SK-N-SH (cell line): ENCODE results near the gene SUMO1. TPM values are rescaled to one million over a fixed set of nuclear protein-coding genes. Genes with fewer than 3 reads are reported as not detected.

Experiments
- CTCF ChIA-PET: fragments of 300-600, 350-600 bp; formaldehyde crosslinking; extraction: SDS; loops from one replicate; lab custom pipeline; 2021; lab: Yijun Ruan, JAX
- POLR2A ChIA-PET: fragments of 350-600 bp; sonication (Branson Sonifier 250); formaldehyde crosslinking; extraction: SDS; loops from one replicate; lab custom pipeline; 2020; ENCODE audit warnings: antibody characterized with exemption, inconsistent platforms; lab: Yijun Ruan, JAX
- DNase-seq: peaks from one replicate; pipeline ENCODE4 v3.0.0; 2012
- H2AFZ ChIP-seq: fragments of 200-600 bp; sonication (generic); 2 replicates; pipeline ENCODE4 v1.8.1; 2016; ENCODE audit warnings: antibody characterized with exemption, mild to moderate bottlenecking, low read depth
- H3F3A ChIP-seq: fragments of 200-600 bp; sonication (generic); replicated peaks from 2 replicates; pipeline ENCODE3; 2016; ENCODE audit warnings: antibody characterized with exemption, mild to moderate bottlenecking; ENCODE audit not compliant: insufficient read depth
- H3K27ac ChIP-seq, 2 experiments: fragments of 200-500 bp in 1 of 2; fragments of 200-600 bp in 1 of 2; sonication (Bioruptor generic) in 1 of 2; sonication (generic), shearing (Covaris generic) in 1 of 2; 2 replicates each; pipeline versions ENCODE4 v1.5.1 to v1.6.1; 2014 to 2016; ENCODE audit warnings: low read depth in 2 of 2, inconsistent platforms in 1 of 2, low read length in 1 of 2, mild to moderate bottlenecking in 1 of 2, mixed read lengths in 1 of 2
- H3K27me3 ChIP-seq: fragments of 200-600 bp; sonication (generic), shearing (Covaris generic); 2 replicates; pipeline ENCODE4 v1.6.1; 2016; ENCODE audit warnings: mixed run types; ENCODE audit not compliant: insufficient read depth
- H3K36me3 ChIP-seq, 2 experiments: fragments of 200-500 bp in 1 of 2; fragments of 200-600 bp in 1 of 2; sonication (Bioruptor generic) in 1 of 2; sonication (generic) in 1 of 2; replicated peaks in 1 of 2; 2 replicates each; pipeline versions ENCODE3 to v1.5.1; 2014 to 2016; ENCODE audit warnings: low read length in 1 of 2, mild to moderate bottlenecking in 1 of 2; ENCODE audit not compliant: insufficient read depth in 2 of 2, control insufficient read depth in 1 of 2
- H3K4me1 ChIP-seq, 2 experiments: fragments of 200-500 bp in 1 of 2; fragments of 200-600 bp in 1 of 2; sonication (Bioruptor generic) in 1 of 2; sonication (generic), shearing (Covaris generic) in 1 of 2; 2 replicates each; pipeline versions ENCODE4 v1.5.1 to v1.6.1; 2014 to 2016; ENCODE audit warnings: low read depth in 1 of 2, low read length in 1 of 2, mixed run types in 1 of 2; ENCODE audit not compliant: insufficient read depth in 2 of 2, control insufficient read depth in 1 of 2
- H3K4me2 ChIP-seq: fragments of 200-600 bp; sonication (generic), shearing (Covaris generic); 2 replicates; pipeline ENCODE4 v1.6.1; 2017; ENCODE audit warnings: mixed run types
- H3K4me3 ChIP-seq, 2 experiments: fragments of 200-500 bp in 1 of 2; fragments of 200-600 bp in 1 of 2; sonication (Bioruptor generic) in 1 of 2; sonication (generic), shearing (Covaris generic) in 1 of 2; 2 replicates each; pipeline versions ENCODE4 v1.5.1 to v1.8.1; 2014 to 2016; ENCODE audit warnings: low read depth in 2 of 2, inconsistent platforms in 1 of 2, low read length in 1 of 2, mild to moderate bottlenecking in 1 of 2, mixed read lengths in 1 of 2, moderate library complexity in 1 of 2
- H3K79me2 ChIP-seq: fragments of 200-600 bp; sonication (generic); 2 replicates; pipeline ENCODE4 v1.8.1; 2017; ENCODE audit warnings: mild to moderate bottlenecking; ENCODE audit not compliant: insufficient read depth
- H3K9ac ChIP-seq: fragments of 200-600 bp; sonication (generic); 2 replicates; pipeline ENCODE4 v1.6.1; 2017; ENCODE audit warnings: mixed run types
- H3K9me2 ChIP-seq: fragments of 200-600 bp; sonication (generic); 2 replicates; pipeline ENCODE4 v1.6.1; 2017; ENCODE audit warnings: mixed run types
- H3K9me3 ChIP-seq: fragments of 200-600 bp; sonication (generic); 2 replicates; pipeline ENCODE4 v1.6.1; 2017; ENCODE audit warnings: mixed run types, mild to moderate bottlenecking, moderate library complexity
- H4K20me1 ChIP-seq: fragments of 200-600 bp; sonication (generic); 2 replicates; pipeline ENCODE4 v1.6.1; 2017; ENCODE audit warnings: mild to moderate bottlenecking, mixed run types; ENCODE audit not compliant: insufficient read depth
- CHD2 ChIP-seq: fragments of 150-350 bp; IDR thresholded peaks from 2 replicates; pipeline ENCODE4 v1.6.1; 2018; ENCODE audit warnings: low read length; ENCODE audit not compliant: partially characterized antibody
- EP300 ChIP-seq, 2 experiments: IDR thresholded peaks; 2 replicates each; pipeline versions ENCODE4 v1.4.0 to v1.6.1; 2012; ENCODE audit warnings: borderline replicate concordance in 1 of 2, low read depth in 1 of 2, low read length in 1 of 2
- FOXJ3 ChIP-seq: sonication (generic); formaldehyde crosslinking; IDR thresholded peaks from 2 replicates; pipeline ENCODE4 v1.5.1; 2020; ENCODE audit warnings: mild to moderate bottlenecking, missing genetic modification reagents
- FOXM1 ChIP-seq: IDR thresholded peaks from 2 replicates; pipeline ENCODE4 v1.4.0; 2012; ENCODE audit warnings: low read depth, mild to moderate bottlenecking
- GATA2 ChIP-seq: sonication (generic); formaldehyde crosslinking; IDR thresholded peaks from 2 replicates; pipeline ENCODE4 v1.5.0; 2020; ENCODE audit warnings: mild to moderate bottlenecking, missing genetic modification reagents
- JUND ChIP-seq: IDR thresholded peaks from 2 replicates; pipeline ENCODE4 v1.4.0; 2012
- MXI1 ChIP-seq: IDR thresholded peaks from 2 replicates; pipeline ENCODE4 v1.6.1; 2012; ENCODE audit warnings: mild to moderate bottlenecking, low read depth, low read length, improper control_type of control experiment
- PBX3 ChIP-seq: IDR thresholded peaks from 2 replicates; pipeline ENCODE4; 2012
- POLR2AphosphoS5 ChIP-seq: IDR thresholded peaks from 2 replicates; pipeline ENCODE4 v1.6.1; 2012; ENCODE audit warnings: low read depth, low read length
- REST ChIP-seq: IDR thresholded peaks from 2 replicates; pipeline ENCODE4 v1.6.1; 2012; ENCODE audit warnings: mild to moderate bottlenecking, low read depth, low read length, moderate library complexity
- RFX5 ChIP-seq: IDR thresholded peaks from 2 replicates; pipeline ENCODE4 v1.6.1; 2012; ENCODE audit warnings: mild to moderate bottlenecking, improper control_type of control experiment, low read length
- SIN3A ChIP-seq: IDR thresholded peaks from 2 replicates; pipeline ENCODE4 v1.6.1; 2012; ENCODE audit warnings: low read depth, mild to moderate bottlenecking, low read length, moderate library complexity, borderline replicate concordance
- TEAD4 ChIP-seq: IDR thresholded peaks from 2 replicates; pipeline ENCODE4 v1.4.0; 2012; ENCODE audit warnings: mild to moderate bottlenecking, borderline replicate concordance; ENCODE audit not compliant: insufficient read depth
- USF2 ChIP-seq: fragments of 150-350 bp; IDR thresholded peaks from 2 replicates; pipeline ENCODE4 v1.6.1; 2017; ENCODE audit warnings: antibody characterized with exemption, low read length, low read depth, borderline replicate concordance
- WGBS: methylation state at CpG from one replicate; pipeline ENCODE4 v1.1.6; 2017; ENCODE audit warnings: low lambda C conversion rate; 5-methylcytosine and 5-hydroxymethylcytosine counted together
- polyA plus RNA-seq, 3 experiments: library from polyadenylated mRNA; depleted of rRNA; stranded (reverse); fragments of >200 nt; gene quantifications; 2 replicates each; pipeline ENCODE4 v1.2.3, GENCODE V29; 2012
- TF ChIP-seq, protein P1 (sequence below): IDR thresholded peaks from 2 replicates; pipeline ENCODE4 v1.4.0; 2012; ENCODE audit warnings: low read depth
- TF ChIP-seq, protein P2 (sequence below): fragments of 200-600 bp; sonication (generic); IDR thresholded peaks from 2 replicates; pipeline ENCODE4 v1.6.1; 2017; ENCODE audit warnings: antibody characterized with exemption, mild to moderate bottlenecking, moderate library complexity
- TF ChIP-seq, protein P3 (sequence below): fragments of 150-350 bp; IDR thresholded peaks from 2 replicates; pipeline ENCODE4 v1.6.1; 2016; ENCODE audit warnings: mild to moderate bottlenecking, low read depth, low read length

Gene SUMO1
- polyA plus RNA-seq, 1 of the 3 experiments (the other 2 are of a cell fraction) = 42.8 TPM

DNA sequence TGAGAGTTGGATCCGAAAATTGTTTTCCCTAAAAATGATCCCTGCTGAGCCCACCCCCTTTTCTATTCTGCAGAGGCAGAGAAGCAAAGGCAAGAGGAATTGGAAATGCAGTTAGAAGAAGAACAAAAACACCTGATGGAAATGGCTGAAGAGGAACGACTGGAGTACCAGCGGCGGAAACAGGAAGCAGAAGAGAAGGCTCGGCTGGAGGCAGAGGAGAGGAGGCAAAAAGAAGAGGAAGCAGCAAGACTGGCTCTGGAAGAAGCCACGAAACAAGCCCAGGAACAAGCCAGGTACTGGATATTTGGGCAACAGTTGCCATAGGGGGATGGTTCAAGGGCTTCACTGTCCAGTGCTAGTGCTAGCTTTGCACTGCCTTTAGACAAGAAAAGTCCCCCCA is 41.7 kb downstream of the SUMO1 start:
- Histone ChIP-seq H3K4me3 (no peak overlapping the region), H3K36me3 (no peaks in the 10 kb centered on the region), H3K27me3 (no peaks in the 10 kb centered on the region), H3K79me2 (no peaks in the 10 kb centered on the region), H3K9me2 (no peaks in the 10 kb centered on the region), H3F3A (no peaks in the 10 kb centered on the region), H2AFZ (no peak overlapping the region), H3K9me3 (no peaks in the 10 kb centered on the region), H3K9ac (no peak overlapping the region), H4K20me1 (no peaks in the 10 kb centered on the region), H3K27ac (no peak overlapping the region), H3K4me1 (no peaks in the 10 kb centered on the region), H3K4me2 (no peak overlapping the region)
- ChIA-PET POLR2A (no interaction called here), CTCF (interaction anchor here (1.3 kb wide), 1 partner anchor 336 kb away, joined by 3 read pairs; no protein-coding TSS in a partner anchor)
- TF ChIP-seq USF2 = no peak
- TF ChIP-seq, protein P1, sequence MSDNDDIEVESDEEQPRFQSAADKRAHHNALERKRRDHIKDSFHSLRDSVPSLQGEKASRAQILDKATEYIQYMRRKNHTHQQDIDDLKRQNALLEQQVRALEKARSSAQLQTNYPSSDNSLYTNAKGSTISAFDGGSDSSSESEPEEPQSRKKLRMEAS = no peak
- no peak for TF ChIP-seq GATA2 (CRISPR knock-in tag)
- TF ChIP-seq PBX3 = no peak
- no peak for TF ChIP-seq POLR2AphosphoS5
- TF ChIP-seq JUND = no peak
- TF ChIP-seq TEAD4 = no peak
- no peak for DNase-seq
- WGBS = 80% methylated on average over 6 of the region's 6 CpGs

DNA sequence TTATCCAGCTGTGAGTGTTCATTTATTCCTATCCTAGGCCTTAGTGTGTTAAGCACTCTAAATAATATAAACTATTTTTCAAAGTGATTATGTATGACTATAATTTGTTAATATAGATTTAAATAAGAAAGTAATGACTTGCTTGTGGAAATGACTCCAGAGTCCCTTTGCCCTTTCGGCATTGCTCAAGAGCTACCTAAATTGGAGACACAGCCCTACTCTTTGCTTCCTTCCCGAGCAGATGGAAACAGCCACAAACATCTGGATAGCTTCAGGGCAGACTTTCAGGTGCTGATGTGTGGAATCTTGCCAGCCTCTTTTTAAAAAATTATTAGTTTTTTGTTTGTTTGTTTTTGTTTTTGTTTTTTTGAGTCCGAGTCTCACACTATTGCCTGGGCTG is 44.0 kb downstream of the SUMO1 start:
- H3K36me3 ChIP-seq = no peaks in the 10 kb centered on the region
- H3F3A ChIP-seq = no peaks in the 10 kb centered on the region
- no peak overlapping the region for H3K4me3 ChIP-seq
- no peak overlapping the region for H3K4me2 ChIP-seq
- H3K27me3 ChIP-seq = no peaks in the 10 kb centered on the region
- H2AFZ ChIP-seq = no peak overlapping the region
- TF ChIP-seq, protein P2, sequence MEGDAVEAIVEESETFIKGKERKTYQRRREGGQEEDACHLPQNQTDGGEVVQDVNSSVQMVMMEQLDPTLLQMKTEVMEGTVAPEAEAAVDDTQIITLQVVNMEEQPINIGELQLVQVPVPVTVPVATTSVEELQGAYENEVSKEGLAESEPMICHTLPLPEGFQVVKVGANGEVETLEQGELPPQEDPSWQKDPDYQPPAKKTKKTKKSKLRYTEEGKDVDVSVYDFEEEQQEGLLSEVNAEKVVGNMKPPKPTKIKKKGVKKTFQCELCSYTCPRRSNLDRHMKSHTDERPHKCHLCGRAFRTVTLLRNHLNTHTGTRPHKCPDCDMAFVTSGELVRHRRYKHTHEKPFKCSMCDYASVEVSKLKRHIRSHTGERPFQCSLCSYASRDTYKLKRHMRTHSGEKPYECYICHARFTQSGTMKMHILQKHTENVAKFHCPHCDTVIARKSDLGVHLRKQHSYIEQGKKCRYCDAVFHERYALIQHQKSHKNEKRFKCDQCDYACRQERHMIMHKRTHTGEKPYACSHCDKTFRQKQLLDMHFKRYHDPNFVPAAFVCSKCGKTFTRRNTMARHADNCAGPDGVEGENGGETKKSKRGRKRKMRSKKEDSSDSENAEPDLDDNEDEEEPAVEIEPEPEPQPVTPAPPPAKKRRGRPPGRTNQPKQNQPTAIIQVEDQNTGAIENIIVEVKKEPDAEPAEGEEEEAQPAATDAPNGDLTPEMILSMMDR = no peak
- TF ChIP-seq USF2 (no peak), SIN3A (no peak), FOXJ3 (CRISPR knock-in tag) (no peak), REST (no peak), EP300 (IDR thresholded peaks at IDR 0.05; ENCODE audit: borderline replicate concordance in 1 of 2, low read depth in 1 of 2, low read length in 1 of 2) (no peak), FOXM1 (no peak), RFX5 (no peak), CHD2 (no peak), POLR2AphosphoS5 (no peak), MXI1 (no peak), GATA2 (CRISPR knock-in tag) (no peak)
- TF ChIP-seq, protein P3, sequence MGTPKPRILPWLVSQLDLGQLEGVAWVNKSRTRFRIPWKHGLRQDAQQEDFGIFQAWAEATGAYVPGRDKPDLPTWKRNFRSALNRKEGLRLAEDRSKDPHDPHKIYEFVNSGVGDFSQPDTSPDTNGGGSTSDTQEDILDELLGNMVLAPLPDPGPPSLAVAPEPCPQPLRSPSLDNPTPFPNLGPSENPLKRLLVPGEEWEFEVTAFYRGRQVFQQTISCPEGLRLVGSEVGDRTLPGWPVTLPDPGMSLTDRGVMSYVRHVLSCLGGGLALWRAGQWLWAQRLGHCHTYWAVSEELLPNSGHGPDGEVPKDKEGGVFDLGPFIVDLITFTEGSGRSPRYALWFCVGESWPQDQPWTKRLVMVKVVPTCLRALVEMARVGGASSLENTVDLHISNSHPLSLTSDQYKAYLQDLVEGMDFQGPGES = no peak
- ChIA-PET POLR2A (no interaction called here), CTCF (interaction anchor here (1.6 kb wide), 1 partner anchor 15 kb away, joined by 4 read pairs; no protein-coding TSS in a partner anchor)
- H3K4me1 ChIP-seq = no peaks in the 10 kb centered on the region
- no peak for DNase-seq
- H4K20me1 ChIP-seq = no peaks in the 10 kb centered on the region
- no peaks in the 10 kb centered on the region for H3K9me3 ChIP-seq
- H3K9me2 ChIP-seq = no peaks in the 10 kb centered on the region
- no peak overlapping the region for H3K9ac ChIP-seq
- WGBS = 90% methylated on average over 3 of the region's 3 CpGs
- H3K79me2 ChIP-seq = no peaks in the 10 kb centered on the region
- H3K27ac ChIP-seq = no peak overlapping the region
